K562 (cell line): Measurements from ENCODE around the gene CLDN7. TPM values are rescaled to one million over a fixed set of nuclear protein-coding genes. Genes with fewer than 3 reads are reported as not detected.

Experiments
- ELF2 ChIP-seq: fragments of 250-450 bp; sonication (Bioruptor Pico); IDR thresholded peaks from 2 replicates; pipeline ENCODE4 v1.5.0; 2021; ENCODE audit warnings: mild to moderate bottlenecking
- ETV6 ChIP-seq, 3 experiments: fragments of 150-350 bp in 1 of 3; sonication (generic) in 1 of 3; formaldehyde crosslinking in 1 of 3; IDR thresholded peaks; 2 replicates each; pipeline versions ENCODE4 v1.6.1 to v1.8.0; 2014 to 2022; ENCODE audit warnings: borderline replicate concordance in 2 of 3, low read depth in 2 of 3, antibody characterized with exemption in 1 of 3, low read length in 1 of 3, mild to moderate bottlenecking in 1 of 3, missing genetic modification reagents in 1 of 3
- HNRNPL ChIP-seq: fragments of 200-400 bp; formaldehyde crosslinking; IDR thresholded peaks from 2 replicates; pipeline ENCODE4 v1.6.1; 2017; ENCODE audit warnings: low read depth, mild to moderate bottlenecking, low read length
- MAFF ChIP-seq: IDR thresholded peaks from 2 replicates; pipeline ENCODE4 v1.6.1; 2012; ENCODE audit warnings: low read length, improper control_type of control experiment
- MECOM ChIP-seq: fragments of 250-450 bp; sonication (Bioruptor Pico); IDR thresholded peaks from 2 replicates; pipeline ENCODE4 v1.8.0; 2022; ENCODE audit warnings: inconsistent platforms
- MEF2A ChIP-seq: IDR thresholded peaks from 2 replicates; pipeline ENCODE4 v1.6.1; 2011; ENCODE audit warnings: low read depth, mild to moderate bottlenecking, low read length, moderate library complexity; ENCODE audit not compliant: control insufficient read depth
- RBM15 ChIP-seq: fragments of 200-400 bp; formaldehyde crosslinking; IDR thresholded peaks from 2 replicates; pipeline ENCODE4 v1.6.1; 2018; ENCODE audit warnings: mild to moderate bottlenecking, low read length, moderate library complexity; ENCODE audit not compliant: insufficient read depth
- THRAP3 ChIP-seq: fragments of 450-650 bp; IDR thresholded peaks from 2 replicates; pipeline ENCODE4 v1.6.1; 2016; ENCODE audit warnings: mild to moderate bottlenecking, inconsistent platforms, borderline replicate concordance
- ZBTB8A ChIP-seq: fragments of 450-650 bp; IDR thresholded peaks from 2 replicates; pipeline ENCODE4 v1.6.1; 2018; ENCODE audit warnings: mild to moderate bottlenecking, moderate library complexity; ENCODE audit not compliant: partially characterized antibody
- ZNF780A ChIP-seq: fragments of 250-450 bp; sonication (Bioruptor Pico); IDR thresholded peaks from 2 replicates; pipeline ENCODE4 v1.5.0; 2021; ENCODE audit warnings: mild to moderate bottlenecking
- polyA plus RNA-seq, 8 experiments: library from polyadenylated mRNA; depleted of rRNA in 4 of 8; stranded (reverse) in 5 of 8; unstranded in 3 of 8; fragments of >200 nt; fragmentation: Nextera tagmentation in 2 of 8; fragmentation: Illumina TruSeq in 1 of 8; extraction: Ambion mirVana in 2 of 8; extraction: Trizol in 1 of 8; gene quantifications; 2 replicates each; pipeline versions ENCODE4 v1.2.1 to v1.2.3, GENCODE V29; 2011 to 2014; ENCODE audit warnings: inconsistent platforms in 1 of 8, missing spikeins in 1 of 8
- total RNA-seq, 7 experiments: library from RNA; depleted of rRNA in 6 of 7; stranded (reverse); fragments of >200 nt in 6 of 7; fragmentation: Illumina TruSeq in 2 of 7; extraction: Trizol in 2 of 7; gene quantifications; 2 replicates each; pipeline versions ENCODE4 v1.2.1 to v1.2.3, GENCODE V29; 2011 to 2021; ENCODE audit warnings: low replicate concordance in 1 of 7
- TF ChIP-seq, protein P1 (sequence below): fragments of 450-650 bp; IDR thresholded peaks from 2 replicates; pipeline ENCODE4 v1.6.1; 2017; ENCODE audit warnings: antibody characterized with exemption, mild to moderate bottlenecking
- TF ChIP-seq, protein P2 (sequence below), 2 experiments: fragments of 450-650 bp; IDR thresholded peaks; 2 replicates each; pipeline ENCODE4 v1.6.1; 2018; ENCODE audit warnings: mild to moderate bottlenecking in 2 of 2, low read depth in 1 of 2; ENCODE audit not compliant: partially characterized antibody in 2 of 2
- TF ChIP-seq, protein P3 (sequence below): sonication (generic); formaldehyde crosslinking; IDR thresholded peaks from 2 replicates; pipeline ENCODE4 v1.8.0; 2022; ENCODE audit warnings: mild to moderate bottlenecking, missing genetic modification reagents
- TF ChIP-seq, protein P4 (sequence below): IDR thresholded peaks from 3 replicates; pipeline ENCODE4 v1.6.1; 2011; ENCODE audit warnings: borderline replicate concordance, mild to moderate bottlenecking; ENCODE audit not compliant: insufficient read length, insufficient read depth

CLDN7 gene
- total and polyA plus RNA-seq, 9 of the 15 experiments (the other 6 are each of a cell fraction or from before 2014, with no cell fraction given): 2.2 to 14.5 (median 7.6) TPM

DNA sequence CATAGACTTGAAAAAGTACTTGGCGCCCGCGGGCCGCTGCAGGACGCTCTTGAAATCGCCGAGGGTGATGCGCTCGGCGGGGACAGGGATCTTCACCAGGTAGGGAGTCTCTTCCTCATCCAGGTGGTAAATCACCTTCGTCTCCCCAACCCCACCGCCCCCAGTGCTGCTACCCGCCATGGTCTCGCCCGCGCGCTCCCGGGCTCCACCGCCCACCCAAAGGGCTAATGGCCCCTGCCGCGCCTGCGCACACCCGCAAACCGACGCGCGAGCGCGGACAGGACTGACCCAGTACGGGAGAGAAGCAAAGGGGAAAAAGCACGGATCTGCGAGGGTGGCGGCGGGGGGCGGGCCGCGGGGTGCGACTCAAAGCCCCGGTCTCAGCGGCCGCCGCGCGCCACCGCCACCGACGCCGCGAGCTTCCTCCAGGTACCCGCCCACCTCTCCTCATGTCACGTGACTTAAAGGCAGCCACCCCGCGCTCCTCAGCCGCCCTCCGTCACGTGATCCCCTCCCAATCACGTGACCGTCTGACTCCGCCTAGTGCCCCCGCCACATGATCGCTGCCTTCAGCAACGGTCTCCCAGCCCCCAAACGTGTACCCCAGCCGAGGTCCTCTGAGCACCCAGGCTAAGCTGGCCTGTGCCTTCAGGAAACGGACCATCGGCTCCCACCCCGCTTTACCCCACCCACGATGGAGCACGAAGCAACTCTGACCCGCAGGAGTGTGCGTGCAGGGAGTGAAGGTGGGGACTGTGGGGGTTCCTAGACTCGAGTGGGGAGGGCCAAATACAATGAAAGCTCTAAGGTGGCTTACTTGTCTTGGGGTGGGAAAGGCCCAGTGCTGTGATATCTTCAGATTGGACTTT lies 28.0 kb downstream of the CLDN7 start, which contains the start of gene DVL2 (continued):
- TF ChIP-seq, protein P1, sequence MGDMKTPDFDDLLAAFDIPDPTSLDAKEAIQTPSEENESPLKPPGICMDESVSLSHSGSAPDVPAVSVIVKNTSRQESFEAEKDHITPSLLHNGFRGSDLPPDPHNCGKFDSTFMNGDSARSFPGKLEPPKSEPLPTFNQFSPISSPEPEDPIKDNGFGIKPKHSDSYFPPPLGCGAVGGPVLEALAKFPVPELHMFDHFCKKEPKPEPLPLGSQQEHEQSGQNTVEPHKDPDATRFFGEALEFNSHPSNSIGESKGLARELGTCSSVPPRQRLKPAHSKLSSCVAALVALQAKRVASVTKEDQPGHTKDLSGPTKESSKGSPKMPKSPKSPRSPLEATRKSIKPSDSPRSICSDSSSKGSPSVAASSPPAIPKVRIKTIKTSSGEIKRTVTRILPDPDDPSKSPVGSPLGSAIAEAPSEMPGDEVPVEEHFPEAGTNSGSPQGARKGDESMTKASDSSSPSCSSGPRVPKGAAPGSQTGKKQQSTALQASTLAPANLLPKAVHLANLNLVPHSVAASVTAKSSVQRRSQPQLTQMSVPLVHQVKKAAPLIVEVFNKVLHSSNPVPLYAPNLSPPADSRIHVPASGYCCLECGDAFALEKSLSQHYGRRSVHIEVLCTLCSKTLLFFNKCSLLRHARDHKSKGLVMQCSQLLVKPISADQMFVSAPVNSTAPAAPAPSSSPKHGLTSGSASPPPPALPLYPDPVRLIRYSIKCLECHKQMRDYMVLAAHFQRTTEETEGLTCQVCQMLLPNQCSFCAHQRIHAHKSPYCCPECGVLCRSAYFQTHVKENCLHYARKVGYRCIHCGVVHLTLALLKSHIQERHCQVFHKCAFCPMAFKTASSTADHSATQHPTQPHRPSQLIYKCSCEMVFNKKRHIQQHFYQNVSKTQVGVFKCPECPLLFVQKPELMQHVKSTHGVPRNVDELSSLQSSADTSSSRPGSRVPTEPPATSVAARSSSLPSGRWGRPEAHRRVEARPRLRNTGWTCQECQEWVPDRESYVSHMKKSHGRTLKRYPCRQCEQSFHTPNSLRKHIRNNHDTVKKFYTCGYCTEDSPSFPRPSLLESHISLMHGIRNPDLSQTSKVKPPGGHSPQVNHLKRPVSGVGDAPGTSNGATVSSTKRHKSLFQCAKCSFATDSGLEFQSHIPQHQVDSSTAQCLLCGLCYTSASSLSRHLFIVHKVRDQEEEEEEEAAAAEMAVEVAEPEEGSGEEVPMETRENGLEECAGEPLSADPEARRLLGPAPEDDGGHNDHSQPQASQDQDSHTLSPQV: no peak
- TF ChIP-seq ZNF780A (CRISPR knock-in tag) (no peak), ELF2 (CRISPR knock-in tag) (peak; percentile 79), MEF2A (no peak), RBM15 (no peak), ZBTB8A (no peak), ETV6 (IDR thresholded peaks at IDR 0.05; ENCODE audit: borderline replicate concordance in 1 of 2, low read depth in 2 of 2, low read length in 1 of 2) (peak in 1 of 2 experiments; percentile 48; a peak in 1 of 4 replicates), ETV6 (CRISPR knock-in tag; IDR thresholded peaks at IDR 0.05; ENCODE audit: borderline replicate concordance) (no peak), MAFF (no peak), HNRNPL (no peak), MECOM (peak; percentile 53; the same call in 1 of the 2 replicates), THRAP3 (peak; percentile 85; the same call in 1 of the 2 replicates)
- TF ChIP-seq, protein P2, sequence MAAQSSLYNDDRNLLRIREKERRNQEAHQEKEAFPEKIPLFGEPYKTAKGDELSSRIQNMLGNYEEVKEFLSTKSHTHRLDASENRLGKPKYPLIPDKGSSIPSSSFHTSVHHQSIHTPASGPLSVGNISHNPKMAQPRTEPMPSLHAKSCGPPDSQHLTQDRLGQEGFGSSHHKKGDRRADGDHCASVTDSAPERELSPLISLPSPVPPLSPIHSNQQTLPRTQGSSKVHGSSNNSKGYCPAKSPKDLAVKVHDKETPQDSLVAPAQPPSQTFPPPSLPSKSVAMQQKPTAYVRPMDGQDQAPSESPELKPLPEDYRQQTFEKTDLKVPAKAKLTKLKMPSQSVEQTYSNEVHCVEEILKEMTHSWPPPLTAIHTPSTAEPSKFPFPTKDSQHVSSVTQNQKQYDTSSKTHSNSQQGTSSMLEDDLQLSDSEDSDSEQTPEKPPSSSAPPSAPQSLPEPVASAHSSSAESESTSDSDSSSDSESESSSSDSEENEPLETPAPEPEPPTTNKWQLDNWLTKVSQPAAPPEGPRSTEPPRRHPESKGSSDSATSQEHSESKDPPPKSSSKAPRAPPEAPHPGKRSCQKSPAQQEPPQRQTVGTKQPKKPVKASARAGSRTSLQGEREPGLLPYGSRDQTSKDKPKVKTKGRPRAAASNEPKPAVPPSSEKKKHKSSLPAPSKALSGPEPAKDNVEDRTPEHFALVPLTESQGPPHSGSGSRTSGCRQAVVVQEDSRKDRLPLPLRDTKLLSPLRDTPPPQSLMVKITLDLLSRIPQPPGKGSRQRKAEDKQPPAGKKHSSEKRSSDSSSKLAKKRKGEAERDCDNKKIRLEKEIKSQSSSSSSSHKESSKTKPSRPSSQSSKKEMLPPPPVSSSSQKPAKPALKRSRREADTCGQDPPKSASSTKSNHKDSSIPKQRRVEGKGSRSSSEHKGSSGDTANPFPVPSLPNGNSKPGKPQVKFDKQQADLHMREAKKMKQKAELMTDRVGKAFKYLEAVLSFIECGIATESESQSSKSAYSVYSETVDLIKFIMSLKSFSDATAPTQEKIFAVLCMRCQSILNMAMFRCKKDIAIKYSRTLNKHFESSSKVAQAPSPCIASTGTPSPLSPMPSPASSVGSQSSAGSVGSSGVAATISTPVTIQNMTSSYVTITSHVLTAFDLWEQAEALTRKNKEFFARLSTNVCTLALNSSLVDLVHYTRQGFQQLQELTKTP (IDR thresholded peaks at IDR 0.05; ENCODE audit: low read depth in 1 of 2, partially characterized antibody in 2 of 2): peak in 1 of 2 experiments; percentile 84
- TF ChIP-seq, protein P3, sequence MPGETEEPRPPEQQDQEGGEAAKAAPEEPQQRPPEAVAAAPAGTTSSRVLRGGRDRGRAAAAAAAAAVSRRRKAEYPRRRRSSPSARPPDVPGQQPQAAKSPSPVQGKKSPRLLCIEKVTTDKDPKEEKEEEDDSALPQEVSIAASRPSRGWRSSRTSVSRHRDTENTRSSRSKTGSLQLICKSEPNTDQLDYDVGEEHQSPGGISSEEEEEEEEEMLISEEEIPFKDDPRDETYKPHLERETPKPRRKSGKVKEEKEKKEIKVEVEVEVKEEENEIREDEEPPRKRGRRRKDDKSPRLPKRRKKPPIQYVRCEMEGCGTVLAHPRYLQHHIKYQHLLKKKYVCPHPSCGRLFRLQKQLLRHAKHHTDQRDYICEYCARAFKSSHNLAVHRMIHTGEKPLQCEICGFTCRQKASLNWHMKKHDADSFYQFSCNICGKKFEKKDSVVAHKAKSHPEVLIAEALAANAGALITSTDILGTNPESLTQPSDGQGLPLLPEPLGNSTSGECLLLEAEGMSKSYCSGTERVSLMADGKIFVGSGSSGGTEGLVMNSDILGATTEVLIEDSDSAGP: no peak
- TF ChIP-seq, protein P4, sequence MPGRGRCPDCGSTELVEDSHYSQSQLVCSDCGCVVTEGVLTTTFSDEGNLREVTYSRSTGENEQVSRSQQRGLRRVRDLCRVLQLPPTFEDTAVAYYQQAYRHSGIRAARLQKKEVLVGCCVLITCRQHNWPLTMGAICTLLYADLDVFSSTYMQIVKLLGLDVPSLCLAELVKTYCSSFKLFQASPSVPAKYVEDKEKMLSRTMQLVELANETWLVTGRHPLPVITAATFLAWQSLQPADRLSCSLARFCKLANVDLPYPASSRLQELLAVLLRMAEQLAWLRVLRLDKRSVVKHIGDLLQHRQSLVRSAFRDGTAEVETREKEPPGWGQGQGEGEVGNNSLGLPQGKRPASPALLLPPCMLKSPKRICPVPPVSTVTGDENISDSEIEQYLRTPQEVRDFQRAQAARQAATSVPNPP: no peak
